GM18909 (cell line): ENCODE measurements around the gene BCDIN3D.
A peak's percentile ranks its signal among the peaks of the same experiment; 100 is the strongest.
"Not testable (repeated sequence)": the region's sequence is repeated elsewhere in the genome, so short reads cannot be mapped to it uniquely, and the experiment has no call there.

Experiments
- ATAC-seq: cut with Tn5 transposase; IDR thresholded peaks from one replicate; pipeline ENCODE4 v1.9.1; 2021; ENCODE audit warnings: mild to moderate bottlenecking; ENCODE audit not compliant: unreplicated experiment, poor library complexity

Gene BCDIN3D

GRCh38 chr12:49864798-49865090 lies 21.8 kb upstream of the BCDIN3D start:
- no peak for ATAC-seq

GRCh38 chr12:49863946-49864797 lies 21.3 kb upstream of the BCDIN3D start:
- ATAC-seq = no peak

GRCh38 chr12:49860921-49861320 lies 18.0 kb upstream of the BCDIN3D start:
- not testable (repeated sequence) for ATAC-seq

- ATAC-seq = not testable (repeated sequence)
Measured at GRCh38 chr12:49855890-49856289, 13.0 kb upstream of the BCDIN3D start.

GRCh38 chr12:49854976-49855375 lies 12.1 kb upstream of the BCDIN3D start:
- no peak for ATAC-seq

GRCh38 chr12:49853671-49854070 lies 10.8 kb upstream of the BCDIN3D start:
- ATAC-seq = no peak

- ATAC-seq = no peak
Measured at GRCh38 chr12:49847161-49847560, 4.3 kb upstream of the BCDIN3D start.

GRCh38 chr12:49846032-49846431 lies 3.1 kb upstream of the BCDIN3D start:
- ATAC-seq = no peak

- ATAC-seq = no peak
Measured at GRCh38 chr12:49843876-49844437, 1.1 kb upstream of the BCDIN3D start.

- ATAC-seq = no peak
Measured at GRCh38 chr12:49843411-49843810, 505 bp upstream of the BCDIN3D start.

- ATAC-seq = no peak
Measured at GRCh38 chr12:49838973-49839633, 3.8 kb downstream of the BCDIN3D start.

- ATAC-seq = no peak
Measured at GRCh38 chr12:49832836-49833421, 10.0 kb downstream of the BCDIN3D start.

- ATAC-seq = no peak
Measured at GRCh38 chr12:49831717-49832116, 11.2 kb downstream of the BCDIN3D start.

GRCh38 chr12:49828133-49829091 lies 14.5 kb downstream of the BCDIN3D start, which contains the start of gene NCKAP5L:
NCKAP5L (minus strand) TSS chr12:49828413; CDS start chr12:49804044, 24,369 bp downstream.
- ATAC-seq = peak; percentile 85

- ATAC-seq = peak; percentile 17
Measured at GRCh38 chr12:49827401-49828099, 15.4 kb downstream of the BCDIN3D start.

GRCh38 chr12:49827051-49827400 lies 15.9 kb downstream of the BCDIN3D start:
- ATAC-seq = no peak

GRCh38 chr12:49825971-49826421 lies 16.9 kb downstream of the BCDIN3D start:
- ATAC-seq = no peak

GRCh38 chr12:49825360-49825970 lies 17.4 kb downstream of the BCDIN3D start:
- no peak for ATAC-seq

GRCh38 chr12:49824895-49825294 lies 18.0 kb downstream of the BCDIN3D start:
- no peak for ATAC-seq
